MCF 10A (cell line): ENCODE measurements around the gene MRPL20. TPM values are rescaled to one million over a fixed set of nuclear protein-coding genes. Genes with fewer than 3 reads are reported as not detected.

Source experiments
- BruUV-seq: library from RNA; stranded (reverse); fragments of 400-500 nt; replicated peaks from 2 replicates; lab custom pipeline; 2021; lab: Mats Ljungman, UMichigan
- CTCF ChIA-PET: fragments of 300-600 bp; sonication (Branson Sonifier 250); formaldehyde crosslinking; extraction: SDS; loops from one replicate; lab custom pipeline; 2021; ENCODE audit warnings: antibody characterized with exemption, inconsistent platforms; lab: Yijun Ruan, JAX
- POLR2A ChIA-PET: fragments of 300-600, 350-650 bp; sonication (Branson Sonifier 250); formaldehyde crosslinking; extraction: SDS; loops from one replicate; lab custom pipeline; 2020; ENCODE audit warnings: antibody characterized with exemption, inconsistent platforms; lab: Yijun Ruan, JAX
- DNase-seq: peaks from one replicate; pipeline ENCODE4 v3.0.0-alpha.2; 2018; ENCODE audit not compliant: unreplicated experiment
- H3K27ac Mint-ChIP-seq: one replicate; pipeline ENCODE4 v1.8.0; 2022; ENCODE audit warnings: mild to moderate bottlenecking, low read depth, mixed read lengths; ENCODE audit not compliant: unreplicated experiment
- H3K27me3 Mint-ChIP-seq: one replicate; pipeline ENCODE4 v1.8.0; 2022; ENCODE audit warnings: mixed read lengths; ENCODE audit not compliant: insufficient read depth, unreplicated experiment
- H3K36me3 Mint-ChIP-seq: one replicate; pipeline ENCODE4 v1.8.0; 2022; ENCODE audit warnings: mild to moderate bottlenecking, moderate library complexity, mixed read lengths; ENCODE audit not compliant: insufficient read depth, unreplicated experiment
- H3K4me1 Mint-ChIP-seq: one replicate; pipeline ENCODE4 v1.8.0; 2022; ENCODE audit warnings: mixed read lengths; ENCODE audit not compliant: insufficient read depth, unreplicated experiment
- H3K4me3 Mint-ChIP-seq: one replicate; pipeline ENCODE4 v1.8.0; 2022; ENCODE audit warnings: mild to moderate bottlenecking, moderate library complexity, mixed read lengths; ENCODE audit not compliant: unreplicated experiment
- H3K9me3 Mint-ChIP-seq: one replicate; pipeline ENCODE4 v1.8.0; 2022; ENCODE audit warnings: mixed read lengths; ENCODE audit not compliant: unreplicated experiment
- CTCF ChIP-seq: fragments of 200-600 bp; IDR thresholded peaks from one replicate; pipeline ENCODE4 v1.8.0; 2022; ENCODE audit warnings: antibody characterized with exemption, mild to moderate bottlenecking; ENCODE audit not compliant: unreplicated experiment
- intact Hi-C: fragments of 100-400 bp; cut with micrococcal nuclease; formaldehyde crosslinking; loops from 2 replicates; pipeline ENCODE4 v1.14.1; 2022
- total RNA-seq: library from RNA; stranded (reverse); gene quantifications from 2 replicates; pipeline ENCODE4 v1.2.3, GENCODE V29; 2022

MRPL20 gene
- total RNA-seq, 1 experiment from 2014 or later: 137 TPM

GRCh38 chr1:1425753-1426495, 18.8 kb upstream of the MRPL20 start:
- Mint-ChIP-seq H3K27me3 (no peaks in the 10 kb centered on the region), H3K27ac (no peak overlapping the region), H3K4me3 (no peak overlapping the region), H3K4me1 (no peaks in the 10 kb centered on the region), H3K36me3 (no peaks in the 10 kb centered on the region), H3K9me3 (no peaks in the 10 kb centered on the region)
- TF ChIP-seq CTCF: no peak
- intact Hi-C loops: no loop called here
- BruUV-seq: no TSS peak
- CTCF ChIA-PET: interaction anchor here (1.8 kb wide), 1 partner anchor 15 kb away, joined by 9 read pairs; no protein-coding TSS in a partner anchor
- DNase-seq: no peak
- POLR2A ChIA-PET: no interaction called here

GRCh38 chr1:1425426-1425752, 18.3 kb upstream of the MRPL20 start:
- DNase-seq: no peak
- intact Hi-C loops: no loop called here
- Mint-ChIP-seq H3K4me3 (no peak overlapping the region), H3K4me1 (no peaks in the 10 kb centered on the region), H3K9me3 (no peaks in the 10 kb centered on the region), H3K36me3 (no peaks in the 10 kb centered on the region), H3K27me3 (no peaks in the 10 kb centered on the region), H3K27ac (no peak overlapping the region)
- CTCF ChIA-PET: interaction anchor here (1.8 kb wide), 1 partner anchor 15 kb away, joined by 9 read pairs; no protein-coding TSS in a partner anchor
- BruUV-seq: no TSS peak
- POLR2A ChIA-PET: no interaction called here
- TF ChIP-seq CTCF: no peak

- no peak overlapping the region for H3K27ac Mint-ChIP-seq
Measured at GRCh38 chr1:1424707-1425106, 17.6 kb upstream of the MRPL20 start.

GRCh38 chr1:1423245-1423597, 16.1 kb upstream of the MRPL20 start:
- H3K27ac Mint-ChIP-seq: no peak overlapping the region
- no peaks in the 10 kb centered on the region for H3K4me1 Mint-ChIP-seq
- intact Hi-C loops: no loop called here
- no peaks in the 10 kb centered on the region for H3K36me3 Mint-ChIP-seq
- no peaks in the 10 kb centered on the region for H3K9me3 Mint-ChIP-seq
- no peak overlapping the region for H3K4me3 Mint-ChIP-seq
- BruUV-seq: no TSS peak
- ChIA-PET POLR2A (no interaction called here), CTCF (no interaction called here)
- no peak for TF ChIP-seq CTCF
- no peaks in the 10 kb centered on the region for H3K27me3 Mint-ChIP-seq
- no peak for DNase-seq

More at GRCh38 chr1:1424707-1425106, 17.6 kb upstream of the MRPL20 start:
- TF ChIP-seq CTCF: no peak
- Mint-ChIP-seq H3K4me1 (no peaks in the 10 kb centered on the region), H3K27me3 (no peaks in the 10 kb centered on the region), H3K4me3 (no peak overlapping the region), H3K36me3 (no peaks in the 10 kb centered on the region), H3K9me3 (no peaks in the 10 kb centered on the region)
- ChIA-PET CTCF (no interaction called here), POLR2A (no interaction called here)
- intact Hi-C loops: no loop called here
- no peak for DNase-seq
- no TSS peak for BruUV-seq
